AG09309 (cell line): Measurements from ENCODE around the gene GPR82.
"Not testable (repeated sequence)": the region's sequence is repeated elsewhere in the genome, so short reads cannot be mapped to it uniquely, and the experiment has no call there.

Experiments used
- DNase-seq: peaks from one replicate; pipeline ENCODE4 v3.0.0-alpha.2; 2010; ENCODE audit warnings: low read depth
- H3K4me3 ChIP-seq: 2 replicates; pipeline ENCODE4 v1.5.1; 2011; ENCODE audit warnings: mild to moderate bottlenecking, low read depth, low read length, moderate library complexity; ENCODE audit not compliant: control insufficient read depth
- CTCF ChIP-seq: IDR thresholded peaks from 2 replicates; pipeline ENCODE4 v1.5.1; 2011; ENCODE audit warnings: mild to moderate bottlenecking, low read depth, low read length, inconsistent platforms; ENCODE audit not compliant: insufficient read depth, control insufficient read depth; ENCODE audit errors: missing control alignments

The GPR82 gene, protein sequence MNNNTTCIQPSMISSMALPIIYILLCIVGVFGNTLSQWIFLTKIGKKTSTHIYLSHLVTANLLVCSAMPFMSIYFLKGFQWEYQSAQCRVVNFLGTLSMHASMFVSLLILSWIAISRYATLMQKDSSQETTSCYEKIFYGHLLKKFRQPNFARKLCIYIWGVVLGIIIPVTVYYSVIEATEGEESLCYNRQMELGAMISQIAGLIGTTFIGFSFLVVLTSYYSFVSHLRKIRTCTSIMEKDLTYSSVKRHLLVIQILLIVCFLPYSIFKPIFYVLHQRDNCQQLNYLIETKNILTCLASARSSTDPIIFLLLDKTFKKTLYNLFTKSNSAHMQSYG

DNA sequence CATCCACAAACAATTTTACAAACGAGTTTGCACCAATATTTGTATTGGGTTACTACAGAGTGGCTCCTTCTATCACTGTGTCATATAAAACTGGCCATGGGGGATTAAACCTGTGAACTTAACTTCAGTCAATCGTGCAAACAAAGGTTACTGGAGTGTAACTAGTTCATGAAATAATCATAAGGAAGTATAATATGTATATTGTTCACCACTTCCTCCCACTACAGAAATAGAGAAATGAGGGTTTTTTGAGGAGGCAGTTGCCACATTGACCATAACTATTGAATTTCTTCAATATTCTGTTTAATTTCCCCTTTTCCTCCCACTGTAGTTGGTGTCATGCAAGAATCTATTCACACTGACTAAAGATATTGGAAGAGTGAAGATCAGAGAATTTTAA is at the start of gene GPR82:
TSS of gene GPR82 (plus strand) at position 356 of the 400 bp plus-strand sequence. CDS start 2,846 bp downstream, outside the sequence.
- TF ChIP-seq CTCF = no peak
- H3K4me3 ChIP-seq = no peak within 1 kb of the TSS
- no peak for DNase-seq

DNA sequence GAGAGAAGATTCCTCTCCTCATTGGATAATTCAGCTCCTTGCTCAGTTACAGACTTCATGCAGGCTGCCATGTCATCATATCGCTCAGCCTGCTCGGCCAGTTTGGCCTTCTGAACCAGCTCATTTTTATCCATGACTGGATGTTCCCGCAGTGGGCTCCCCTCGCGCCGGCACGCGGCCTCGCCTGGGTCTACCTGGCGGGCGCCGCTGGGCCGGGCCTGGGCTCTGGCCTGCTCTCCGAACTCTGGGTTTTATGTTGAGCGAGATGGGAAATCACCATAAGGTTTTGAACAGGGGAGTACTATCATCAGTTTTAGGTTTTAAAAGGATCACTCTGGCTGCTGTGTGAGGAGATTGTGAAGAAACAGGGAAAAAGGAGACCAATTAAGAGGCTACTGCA is 47.6 kb upstream of the GPR82 start:
- H3K4me3 ChIP-seq, DNase-seq: not testable (repeated sequence)

GRCh38 chrX:41677183-41678060 is 46.6 kb upstream of the GPR82 start:
- no peak overlapping the region for H3K4me3 ChIP-seq
- TF ChIP-seq CTCF = no peak
- DNase-seq = no peak

GRCh38 chrX:41684138-41684537 is 39.8 kb upstream of the GPR82 start:
- no peak for TF ChIP-seq CTCF
- DNase-seq = no peak
- H3K4me3 ChIP-seq = no peak overlapping the region

DNA sequence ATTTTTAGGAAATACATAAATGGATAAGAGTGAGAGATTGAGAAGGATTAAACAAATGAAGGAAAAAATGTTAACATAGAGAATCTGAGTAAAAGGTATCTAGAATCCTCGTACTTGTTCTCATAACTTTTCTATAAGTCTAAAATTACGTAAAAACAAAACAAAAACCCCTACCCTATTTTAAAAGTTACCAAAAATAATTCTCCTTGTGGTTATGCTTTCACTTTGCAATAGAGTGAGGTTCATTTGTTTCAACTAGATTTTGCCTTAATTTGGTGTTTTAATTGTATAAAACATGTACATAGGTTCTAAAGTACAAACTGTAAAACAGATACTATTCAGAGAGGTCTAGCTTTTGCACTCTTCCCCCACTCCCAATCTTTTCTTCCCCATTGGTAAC is 39.0 kb upstream of the GPR82 start:
- TF ChIP-seq CTCF = no peak
- H3K4me3 ChIP-seq = no peak overlapping the region
- DNase-seq = no peak

DNA sequence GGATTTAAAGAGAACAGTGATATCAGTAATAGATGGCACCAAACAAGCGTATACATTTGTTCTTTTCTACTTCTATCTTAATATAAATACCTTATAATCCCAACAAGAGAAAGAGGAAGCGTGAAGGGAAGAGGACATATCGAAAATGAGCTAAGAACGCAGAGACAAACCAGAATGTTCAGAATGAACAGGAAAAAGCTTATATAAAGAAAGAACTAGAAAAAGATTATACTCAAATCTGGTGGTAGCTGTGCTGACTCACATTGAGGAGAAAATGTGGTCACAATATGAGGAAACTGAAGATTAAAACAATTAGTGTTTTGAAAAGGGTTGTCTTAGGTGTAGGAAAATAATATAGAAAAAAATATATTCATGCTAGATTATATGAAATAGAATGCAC is 37.2 kb upstream of the GPR82 start:
- TF ChIP-seq CTCF = no peak
- no peak for DNase-seq
- H3K4me3 ChIP-seq = no peak overlapping the region

- H3K4me3 ChIP-seq = no peak overlapping the region
- DNase-seq = no peak
- no peak for TF ChIP-seq CTCF
Observed at GRCh38 chrX:41688156-41688555, 35.8 kb upstream of the GPR82 start.
